ENCODE results near the gene AKR1A1.
"Not testable (repeated sequence)": the region's sequence is repeated elsewhere in the genome, so short reads cannot be mapped to it uniquely, and the experiment has no call there.

Gene AKR1A1

DNA sequence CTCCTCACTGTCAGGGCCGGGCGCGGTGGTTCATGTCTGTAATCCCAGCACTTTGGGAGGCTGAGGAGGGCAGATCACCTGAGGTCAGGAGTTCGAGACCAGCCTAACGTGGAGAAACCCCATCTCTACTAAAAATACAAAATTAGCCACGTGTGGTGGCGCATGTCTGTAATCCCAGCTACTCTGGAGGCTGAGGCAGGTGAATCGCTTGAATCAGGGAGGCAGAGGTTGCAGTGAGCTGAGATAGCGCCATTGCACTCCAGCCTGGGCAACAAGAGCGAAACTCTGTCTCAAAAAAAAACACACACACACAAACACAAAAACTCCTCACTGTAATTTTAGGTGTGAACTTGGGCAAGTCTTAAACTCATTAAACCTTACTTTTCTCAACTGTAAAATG is 26.7 kb upstream of the AKR1A1 start:
- DNase-seq = not testable (repeated sequence)

DNA sequence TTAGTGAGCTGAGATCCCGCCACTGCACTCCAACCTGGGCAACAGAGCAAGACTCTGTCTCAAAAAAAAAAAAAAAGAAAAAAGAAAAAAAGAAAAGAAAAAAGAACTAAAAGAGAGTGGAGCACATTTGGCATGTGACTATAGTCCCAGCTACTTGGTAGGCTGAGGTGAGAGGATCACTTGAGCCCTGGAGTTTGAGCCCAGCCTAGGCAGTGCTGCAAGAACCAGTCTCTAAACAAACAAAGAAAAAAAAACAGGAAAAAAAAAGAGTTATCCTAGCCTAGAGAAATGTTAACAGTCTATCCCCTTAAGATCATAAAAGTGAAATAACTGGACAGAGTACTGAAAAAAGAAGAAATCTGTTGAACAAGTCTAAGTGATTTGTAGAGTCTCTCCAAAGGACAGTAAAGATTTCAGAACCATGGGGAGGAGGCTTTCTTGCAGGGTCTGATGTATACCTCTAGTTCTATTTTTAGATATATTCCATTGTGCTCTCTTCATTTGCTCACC is 24.4 kb upstream of the AKR1A1 start:
- DNase-seq = no peak

DNA sequence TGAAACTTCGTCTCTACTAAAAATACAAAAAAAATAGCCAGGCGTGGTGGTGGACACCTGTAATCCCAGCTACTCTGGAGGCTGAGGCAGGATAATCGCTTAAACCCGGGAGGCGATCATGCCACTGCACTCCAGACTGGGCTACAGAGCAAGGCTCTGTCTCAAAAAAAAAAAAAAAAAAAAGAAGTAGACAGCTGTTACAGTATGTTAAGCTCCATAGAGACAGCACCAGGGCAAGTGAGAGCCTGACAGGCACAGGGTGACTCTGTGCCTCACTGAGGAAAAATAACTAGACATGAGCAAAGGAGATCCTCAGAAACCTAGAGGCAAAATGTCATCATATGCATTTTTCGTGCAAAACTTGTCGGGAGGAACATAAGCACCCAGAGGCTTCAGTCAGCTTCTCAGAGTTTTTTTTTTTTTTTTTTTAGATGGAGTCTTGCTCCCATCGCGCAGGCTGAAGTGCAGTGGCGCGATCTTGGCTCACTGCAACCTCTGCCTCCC is 19.9 kb upstream of the AKR1A1 start:
- no peak for DNase-seq

DNA sequence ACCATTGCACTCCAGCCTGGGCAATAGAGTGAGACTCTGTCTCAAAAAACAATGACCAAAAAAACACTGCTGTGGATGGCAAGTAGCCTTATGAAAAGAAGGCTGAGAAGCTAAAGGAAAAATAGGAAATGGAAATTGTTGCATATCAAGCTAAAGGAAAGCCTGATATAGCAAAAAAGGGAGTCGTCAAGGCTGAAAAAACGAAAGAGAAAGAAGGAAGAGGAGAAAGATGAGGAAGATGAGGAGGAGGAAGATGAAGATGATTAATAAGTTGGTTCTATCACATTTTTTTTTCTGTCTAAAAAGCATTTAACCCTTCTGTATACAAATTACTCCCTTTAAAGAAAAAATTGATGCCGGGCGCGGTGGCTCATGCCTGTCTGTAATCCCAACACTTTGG is 18.8 kb upstream of the AKR1A1 start:
- no peak for DNase-seq

DNA sequence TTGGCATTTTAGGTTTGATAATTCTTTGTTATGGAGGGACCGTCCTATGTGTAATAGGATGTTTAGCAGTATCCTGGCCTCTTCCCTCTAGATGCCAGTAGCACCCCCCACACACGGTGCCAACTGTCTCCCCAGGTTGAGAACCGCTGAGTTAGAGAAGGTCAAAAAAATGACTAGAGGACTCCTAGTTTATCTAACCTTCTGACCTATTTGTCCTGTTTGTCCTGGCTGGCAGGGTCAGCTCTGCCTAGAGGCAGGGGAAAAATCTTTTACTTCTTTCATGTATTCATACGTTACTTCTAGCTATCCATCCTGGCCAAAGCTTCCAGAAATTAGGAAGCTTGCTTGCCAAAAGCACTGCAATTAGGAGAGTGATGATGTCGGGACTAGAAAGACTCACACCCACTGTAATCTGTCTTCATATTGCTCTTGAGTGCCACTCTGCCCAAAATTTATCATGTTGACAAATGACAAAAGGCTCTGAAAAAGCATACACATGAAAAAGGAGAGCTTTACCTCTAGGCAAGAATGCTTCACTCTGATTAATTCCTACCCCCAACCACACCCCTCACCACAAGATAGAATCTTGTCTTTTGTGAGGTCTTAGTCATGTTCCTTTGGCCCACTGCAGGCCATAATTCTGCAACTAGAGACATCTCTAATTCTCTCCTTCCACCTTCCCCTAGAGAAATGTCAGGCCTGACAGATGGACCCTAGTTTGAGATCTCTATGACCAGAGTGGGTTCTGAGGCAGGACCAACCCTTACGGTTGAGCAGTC is 14.4 kb upstream of the AKR1A1 start:
- DNase-seq = no peak

DNA sequence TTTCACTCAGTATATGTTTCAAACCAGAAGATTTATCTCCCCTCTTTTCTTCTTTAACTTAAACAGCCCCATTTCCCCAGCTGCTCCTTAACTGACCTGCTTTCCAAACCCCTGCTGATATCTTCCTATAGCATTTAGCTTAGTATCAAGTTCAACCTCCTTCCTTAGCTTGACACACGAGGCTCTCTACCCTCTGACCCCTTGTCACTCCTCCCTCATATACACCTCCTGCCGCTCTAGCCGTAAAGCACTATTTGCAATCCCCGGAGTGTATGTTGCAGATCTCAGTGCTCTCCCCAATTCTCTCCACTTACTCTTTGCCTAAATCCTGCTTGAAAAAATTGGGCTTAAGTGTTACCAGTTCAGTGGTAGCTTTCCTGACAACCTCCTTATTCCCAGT is 13.7 kb upstream of the AKR1A1 start:
- no peak for DNase-seq

DNA sequence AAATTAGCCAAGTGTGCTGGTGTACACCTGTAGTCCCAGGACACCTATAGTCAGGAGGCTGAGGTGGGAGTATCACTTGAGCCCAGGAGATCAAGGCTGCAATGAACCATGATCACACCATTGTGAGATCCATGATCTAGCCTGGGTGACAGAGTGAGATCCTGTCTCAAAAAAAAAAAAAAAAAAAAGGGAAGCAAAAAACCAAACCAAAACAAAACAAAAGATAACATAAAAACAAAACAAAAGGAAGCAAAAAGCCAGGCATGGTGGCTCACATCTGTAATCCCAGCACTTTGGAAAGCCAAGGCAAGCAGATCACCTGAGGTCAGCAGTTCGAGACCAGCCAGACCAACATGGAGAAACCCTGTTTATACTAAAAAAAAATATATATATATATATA is 9.4 kb upstream of the AKR1A1 start:
- DNase-seq = no peak

DNA sequence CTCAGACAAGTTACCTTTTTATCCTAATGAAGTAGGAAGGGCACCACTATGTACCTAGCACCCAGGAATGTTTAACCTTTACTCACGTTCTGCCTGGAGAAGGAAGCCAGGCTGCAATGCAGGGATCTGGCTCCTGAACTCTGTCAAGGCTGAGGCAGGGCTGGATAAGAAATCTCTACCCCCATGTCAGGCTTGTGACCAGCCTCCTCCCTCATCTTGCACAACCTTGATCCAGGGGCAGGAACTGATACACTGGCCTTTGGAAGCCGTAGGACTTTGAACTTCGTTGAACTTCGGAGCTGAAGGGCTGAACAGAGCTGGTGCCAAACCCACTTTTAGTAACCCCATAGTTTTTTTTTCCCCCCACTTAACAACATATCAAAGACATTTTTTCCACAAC is 8.0 kb upstream of the AKR1A1 start:
- DNase-seq = no peak

DNA sequence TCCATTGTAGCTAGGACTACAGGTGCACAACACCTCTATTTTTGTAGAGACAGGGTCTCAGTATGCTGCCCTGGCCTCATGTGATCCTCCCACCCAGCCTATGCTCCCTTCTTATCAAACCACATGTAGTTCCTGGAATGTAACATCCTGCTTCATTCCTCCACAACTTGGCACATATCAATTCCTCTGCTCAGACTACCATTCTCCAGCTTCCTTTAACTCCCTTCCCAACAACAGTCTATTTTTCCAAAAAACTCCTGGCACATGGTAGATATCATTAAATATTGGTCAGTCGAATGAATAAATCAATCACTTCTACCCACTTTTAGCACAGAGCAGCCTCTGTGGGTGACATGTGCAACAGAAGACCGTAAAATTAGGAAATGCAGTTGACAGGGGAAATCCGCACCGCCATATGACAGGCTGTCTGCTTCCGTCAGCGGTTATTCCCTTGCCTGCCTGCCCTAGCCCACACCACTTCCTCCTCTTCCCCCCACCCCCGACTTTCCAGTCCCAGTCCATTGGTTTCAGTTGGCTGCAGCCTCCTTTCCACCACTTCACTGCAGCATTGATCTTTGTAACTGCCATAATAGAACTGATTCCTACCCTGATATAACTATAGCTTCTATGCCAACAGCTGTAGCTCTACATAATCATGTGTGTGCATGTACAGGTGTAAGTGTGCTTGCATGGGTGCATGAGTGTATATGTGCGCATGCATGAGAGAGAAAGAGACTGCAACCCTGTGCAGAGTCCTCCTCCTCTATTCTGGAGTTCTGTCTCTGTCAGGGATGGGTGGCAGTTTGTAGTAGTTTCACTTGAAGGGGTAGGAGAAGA is 6.8 kb upstream of the AKR1A1 start:
- DNase-seq = peak; percentile 93 to 96

DNA sequence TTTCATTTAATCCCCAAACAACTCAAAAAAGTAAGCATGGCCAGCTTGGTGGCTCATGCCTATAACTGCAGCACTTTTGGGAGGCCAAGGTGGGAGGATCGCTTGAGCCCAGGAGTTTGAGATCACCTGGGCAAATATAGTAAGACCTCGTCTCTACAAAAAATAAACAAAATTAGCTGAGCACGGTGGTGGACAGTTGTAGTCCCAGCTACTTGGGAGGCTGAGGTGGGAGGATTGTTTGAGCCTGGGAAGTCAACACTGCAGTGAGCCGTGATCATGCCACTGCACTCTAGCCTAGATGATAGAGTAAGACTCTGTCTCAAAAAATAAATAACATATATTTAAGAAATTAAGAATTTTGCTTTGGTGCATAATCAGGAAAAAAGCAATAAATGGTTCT is 6.1 kb upstream of the AKR1A1 start:
- DNase-seq = no peak

DNA sequence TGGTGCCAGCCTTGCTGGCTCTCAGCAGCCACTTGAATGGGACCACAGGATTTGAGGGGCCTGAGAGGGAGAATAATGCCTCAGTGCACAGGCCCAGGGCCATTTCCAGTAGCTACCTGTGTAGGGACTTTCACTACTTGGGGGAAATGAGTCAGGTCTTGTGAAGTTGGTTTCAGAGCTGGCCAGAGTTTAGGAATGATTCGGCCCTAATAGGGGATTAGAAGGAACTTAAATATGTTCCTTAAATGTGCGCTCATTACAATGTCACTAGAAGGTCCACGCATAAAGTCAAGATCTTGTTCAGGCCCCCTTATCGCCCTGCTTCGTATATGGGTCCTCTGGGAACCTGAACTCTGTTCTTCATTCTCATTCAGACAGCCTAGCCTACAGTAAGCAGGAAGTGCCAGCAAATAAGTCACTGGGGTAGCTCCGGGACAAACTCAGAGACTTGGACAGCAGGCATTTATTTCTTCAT is 5.6 kb upstream of the AKR1A1 start:
- DNase-seq = no peak

DNA sequence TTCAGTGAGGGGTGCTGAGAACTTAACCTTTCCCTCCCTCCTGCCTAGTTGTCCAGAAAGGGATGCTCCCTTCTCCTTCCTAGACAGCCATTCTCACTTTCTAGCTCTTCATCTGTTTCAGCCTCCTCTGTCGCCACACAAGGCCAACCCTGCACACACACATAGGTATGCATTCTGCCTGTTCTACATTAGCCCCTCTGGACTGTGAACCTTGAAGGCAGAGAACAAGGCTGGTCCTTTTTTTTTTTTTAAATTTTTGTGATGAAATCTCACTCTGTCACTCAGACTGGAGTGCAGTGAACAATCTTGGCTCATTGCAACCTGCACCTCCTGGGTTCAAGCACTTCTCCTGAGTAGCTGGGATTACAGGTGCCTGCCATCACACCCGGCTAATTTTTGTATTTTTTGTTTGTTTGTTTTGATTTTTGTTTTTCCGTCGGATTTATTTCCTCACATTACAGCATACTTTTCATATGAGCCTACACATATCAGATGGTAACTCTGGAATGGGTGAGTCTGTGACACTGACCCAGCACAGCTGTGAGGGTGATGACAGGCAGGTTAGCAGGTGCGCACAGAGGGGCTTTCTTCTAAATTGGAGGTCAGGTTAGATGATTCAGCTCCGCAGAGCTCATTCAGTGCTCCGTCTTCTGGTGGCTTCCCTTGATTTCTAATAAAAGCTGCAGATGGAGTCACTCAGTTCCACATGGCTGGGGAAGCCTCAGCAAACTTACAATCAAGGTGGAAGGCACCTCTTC is 4.9 kb upstream of the AKR1A1 start:
- DNase-seq = no peak

DNA sequence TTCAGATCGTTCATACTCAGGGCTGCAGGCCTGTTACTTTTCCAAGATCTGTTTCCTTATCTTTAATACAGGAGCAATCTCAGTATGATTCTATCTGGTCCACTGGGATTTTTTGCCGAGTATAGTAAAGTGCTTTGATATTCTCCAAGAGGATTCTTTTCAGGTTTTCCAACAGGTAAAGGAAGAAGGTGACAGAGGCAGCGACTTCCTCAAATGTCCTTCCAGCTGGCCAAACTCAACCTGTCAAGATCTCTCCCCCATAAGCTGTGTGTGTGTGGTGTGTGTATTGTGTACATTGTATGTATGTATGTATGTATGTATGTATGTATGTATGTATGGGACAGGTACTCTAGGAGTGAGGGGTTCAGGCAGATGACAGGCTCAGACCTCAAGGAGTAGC is 1.1 kb downstream of the AKR1A1 start:
- DNase-seq = no peak

DNA sequence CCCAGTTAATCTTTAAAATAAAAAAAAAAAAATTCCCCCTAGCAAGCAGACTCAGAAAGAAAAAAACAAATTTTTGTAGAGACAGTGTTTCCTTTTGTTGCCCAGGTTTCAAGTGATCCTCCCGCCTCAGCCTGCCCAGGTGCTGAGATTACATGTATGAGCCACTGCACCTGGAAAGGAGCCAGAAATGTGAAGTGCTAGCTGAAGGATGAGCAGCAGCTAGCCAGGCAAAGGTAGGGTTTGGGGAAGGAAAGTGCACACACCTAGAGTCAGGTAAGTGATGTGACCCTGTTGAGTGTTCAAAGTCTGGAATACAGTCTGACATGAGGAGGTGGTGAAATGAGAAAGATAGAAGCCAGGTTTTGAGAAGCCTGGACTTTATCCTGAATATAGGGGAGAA is 1.7 kb downstream of the AKR1A1 start:
- DNase-seq = no peak

DNA sequence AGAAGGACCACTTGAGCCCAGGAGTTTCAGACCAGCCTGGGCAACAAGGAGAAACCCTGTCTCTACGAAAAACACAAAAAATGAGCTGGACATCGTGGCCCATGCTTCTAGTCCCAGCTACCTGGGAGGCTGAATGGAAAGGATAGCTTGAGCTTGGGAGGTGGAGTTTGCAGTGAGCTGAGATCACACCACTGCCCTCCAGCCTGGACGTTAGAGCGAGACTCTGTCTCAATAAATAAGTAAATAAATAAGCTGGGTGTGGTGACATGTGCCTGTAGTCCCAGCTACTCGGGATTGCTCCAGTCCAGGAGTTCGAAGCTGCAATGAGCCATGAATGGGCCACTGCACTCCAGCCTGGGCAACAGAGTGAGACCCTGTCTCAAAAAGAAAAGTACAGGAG is 3.6 kb downstream of the AKR1A1 start:
- DNase-seq = no peak

DNA sequence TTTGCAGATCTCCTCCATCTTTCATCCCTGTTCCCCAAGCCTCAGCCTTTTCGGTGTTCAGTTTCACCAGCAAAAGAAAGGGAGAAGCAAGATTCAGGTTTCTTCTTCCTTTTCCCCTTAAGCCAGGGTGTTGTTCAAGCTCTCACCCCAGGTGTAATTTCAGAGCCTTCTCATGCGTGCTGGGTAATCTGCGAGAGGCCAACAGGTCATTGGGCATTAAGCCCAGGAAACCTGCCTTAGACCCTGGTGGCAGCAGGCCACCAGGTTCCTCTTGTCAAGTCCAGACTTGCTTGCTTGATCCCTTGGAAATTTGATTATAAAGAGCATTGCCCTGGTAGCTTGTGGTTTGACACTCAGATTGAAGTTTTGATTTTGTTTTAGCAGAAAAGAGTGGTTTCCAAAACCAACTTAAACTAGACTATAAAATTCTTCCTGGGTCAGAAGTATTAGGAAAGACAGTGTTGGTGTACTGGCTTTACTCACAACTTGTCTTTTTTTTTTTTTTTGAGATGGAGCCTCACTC is 6.9 kb downstream of the AKR1A1 start:
- no peak for DNase-seq

DNA sequence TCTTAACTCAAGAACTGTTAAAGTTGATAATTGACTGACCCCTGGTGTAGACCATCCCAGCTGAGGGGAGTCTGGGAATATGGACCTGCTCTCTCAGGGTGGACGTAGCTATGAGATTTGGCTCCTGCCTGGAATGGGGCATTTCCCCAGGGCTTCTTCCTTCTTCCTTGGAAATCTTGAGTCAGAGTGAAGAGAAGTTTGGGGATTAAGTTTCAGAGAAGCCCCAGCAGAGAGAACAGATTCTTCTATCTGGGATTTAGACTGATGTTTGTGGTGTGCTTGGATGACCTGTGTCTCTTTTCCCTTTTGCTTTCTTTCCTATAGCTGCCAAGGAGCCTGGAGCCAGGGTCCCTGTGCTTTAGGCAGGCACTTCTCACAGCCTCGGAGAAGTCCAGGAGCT is 13.2 kb downstream of the AKR1A1 start:
- no peak for DNase-seq

DNA sequence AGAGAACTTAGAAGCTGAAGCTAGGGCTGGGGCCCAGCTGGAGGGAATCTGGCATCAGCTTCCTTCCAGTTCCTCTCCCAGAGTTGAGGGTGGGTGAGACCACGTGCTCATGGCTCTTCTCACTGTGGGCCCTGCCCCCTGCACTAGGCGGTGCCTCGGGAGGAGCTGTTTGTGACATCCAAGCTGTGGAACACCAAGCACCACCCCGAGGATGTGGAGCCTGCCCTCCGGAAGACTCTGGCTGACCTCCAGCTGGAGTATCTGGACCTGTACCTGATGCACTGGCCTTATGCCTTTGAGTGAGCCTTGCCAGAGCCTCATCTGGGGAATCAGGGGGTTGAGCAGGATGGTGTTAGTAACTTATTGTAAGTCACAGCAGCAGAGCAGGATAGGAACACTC is 16.1 kb downstream of the AKR1A1 start:
- DNase-seq = no peak

DNA sequence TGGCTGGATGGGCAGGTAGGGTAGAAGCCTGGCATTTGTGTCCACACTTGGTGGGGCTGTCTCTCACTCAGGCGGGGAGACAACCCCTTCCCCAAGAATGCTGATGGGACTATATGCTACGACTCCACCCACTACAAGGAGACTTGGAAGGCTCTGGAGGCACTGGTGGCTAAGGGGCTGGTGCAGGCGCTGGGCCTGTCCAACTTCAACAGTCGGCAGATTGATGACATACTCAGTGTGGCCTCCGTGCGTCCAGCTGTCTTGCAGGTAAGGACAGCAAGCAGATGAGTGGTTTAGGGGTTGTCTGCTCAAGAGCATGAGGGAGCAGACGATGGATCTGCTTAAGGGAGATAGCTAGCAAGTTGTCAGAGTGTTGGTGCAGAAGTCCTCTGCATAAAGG is 17.3 kb downstream of the AKR1A1 start:
- DNase-seq = no peak

DNA sequence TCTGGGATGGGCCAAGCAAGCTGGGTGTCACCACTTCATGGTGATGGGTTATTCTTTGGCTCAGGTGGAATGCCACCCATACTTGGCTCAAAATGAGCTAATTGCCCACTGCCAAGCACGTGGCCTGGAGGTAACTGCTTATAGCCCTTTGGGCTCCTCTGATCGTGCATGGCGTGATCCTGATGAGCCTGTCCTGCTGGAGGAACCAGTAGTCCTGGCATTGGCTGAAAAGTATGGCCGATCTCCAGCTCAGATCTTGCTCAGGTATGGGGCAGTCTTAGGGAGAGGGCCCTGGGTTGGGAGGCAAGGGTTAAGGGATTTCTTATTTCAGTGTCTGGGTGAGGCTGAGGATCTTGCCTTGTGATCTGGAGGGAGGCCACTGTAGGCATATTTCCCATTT is 17.8 kb downstream of the AKR1A1 start:
- DNase-seq = no peak

DNA sequence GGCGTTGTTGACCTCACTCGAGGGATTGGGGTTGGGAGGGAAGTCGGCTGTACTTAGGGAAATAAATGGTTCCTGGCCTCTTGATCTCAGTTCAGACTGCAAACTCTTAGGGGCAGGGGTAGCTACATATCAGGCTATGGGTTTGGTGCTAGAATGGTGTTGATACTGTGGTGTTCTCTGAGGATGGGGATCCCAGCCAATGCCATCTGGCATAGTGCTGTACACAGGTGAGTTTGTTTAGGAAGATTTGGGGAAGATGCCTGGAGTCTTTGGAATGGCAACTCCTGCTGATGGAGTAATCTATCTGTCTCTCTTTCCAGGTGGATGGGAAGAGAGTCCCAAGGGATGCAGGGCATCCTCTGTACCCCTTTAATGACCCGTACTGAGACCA is 18.9 kb downstream of the AKR1A1 start:
- no peak for DNase-seq

DNA sequence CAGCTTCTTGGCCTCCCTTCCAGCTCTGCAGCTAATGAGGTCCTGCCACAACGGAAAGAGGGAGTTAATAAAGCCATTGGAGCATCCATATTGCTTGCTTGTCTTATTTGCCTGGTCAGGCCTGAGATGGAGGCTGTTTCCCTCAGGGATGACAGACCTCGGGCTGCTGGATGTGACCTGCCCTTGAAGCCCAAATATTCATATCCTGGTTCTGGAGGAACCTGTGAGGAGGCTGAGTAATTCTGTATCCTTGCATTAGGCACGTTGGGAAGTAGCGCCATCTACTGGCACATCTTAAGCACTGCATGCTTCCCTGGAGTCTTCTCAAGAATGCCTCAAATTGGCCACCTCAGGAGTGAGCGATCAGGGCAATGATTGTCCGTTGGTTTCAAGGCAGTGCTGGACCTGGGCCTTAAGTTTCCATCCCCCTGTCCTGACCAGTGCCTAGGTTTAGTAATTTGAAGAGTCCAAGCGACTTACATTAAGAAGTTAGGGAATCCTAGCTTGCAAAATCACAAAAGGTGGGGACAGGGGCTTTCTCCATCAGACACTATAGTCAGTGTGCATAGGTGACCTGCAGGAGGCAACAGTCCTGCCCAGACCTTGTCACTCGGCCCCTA is 19.4 kb downstream of the AKR1A1 start:
- DNase-seq = peak; percentile 56 to 65
